Caki2 (cell line): Measurements from ENCODE around the gene UPF1. TPM values are rescaled to one million over a fixed set of nuclear protein-coding genes. Genes with fewer than 3 reads are reported as not detected.

Source experiments
- DNase-seq: peaks from one replicate; pipeline ENCODE4 v3.0.0-alpha.2; 2015; ENCODE audit warnings: low read depth
- in situ Hi-C: cut with HindIII; loops from 2 replicates; pipeline ENCODE4 v1.10.0; 2016; ENCODE audit warnings: low sequenced_read_pairs, low pct_unique_long_range_greater_than_20kb, mixed read lengths
- total RNA-seq: library from RNA; depleted of rRNA; stranded (reverse); fragments of >200 nt; shearing (Covaris generic); gene quantifications from 2 replicates; pipeline ENCODE4 v1.2.3, GENCODE V29; 2014; ENCODE audit warnings: low replicate concordance; rRNA removed

UPF1 gene
- total RNA-seq, result 70.9 and 71.8 TPM in 2 replicates

GRCh38 chr19:18831524-18832305, at the start of gene UPF1:
Gene UPF1 (plus strand): TSS chr19:18831959. CDS start chr19:18832210, 251 bp downstream.
- in situ Hi-C loops, result no loop called here
- DNase-seq, result peak; percentile 89

DNA sequence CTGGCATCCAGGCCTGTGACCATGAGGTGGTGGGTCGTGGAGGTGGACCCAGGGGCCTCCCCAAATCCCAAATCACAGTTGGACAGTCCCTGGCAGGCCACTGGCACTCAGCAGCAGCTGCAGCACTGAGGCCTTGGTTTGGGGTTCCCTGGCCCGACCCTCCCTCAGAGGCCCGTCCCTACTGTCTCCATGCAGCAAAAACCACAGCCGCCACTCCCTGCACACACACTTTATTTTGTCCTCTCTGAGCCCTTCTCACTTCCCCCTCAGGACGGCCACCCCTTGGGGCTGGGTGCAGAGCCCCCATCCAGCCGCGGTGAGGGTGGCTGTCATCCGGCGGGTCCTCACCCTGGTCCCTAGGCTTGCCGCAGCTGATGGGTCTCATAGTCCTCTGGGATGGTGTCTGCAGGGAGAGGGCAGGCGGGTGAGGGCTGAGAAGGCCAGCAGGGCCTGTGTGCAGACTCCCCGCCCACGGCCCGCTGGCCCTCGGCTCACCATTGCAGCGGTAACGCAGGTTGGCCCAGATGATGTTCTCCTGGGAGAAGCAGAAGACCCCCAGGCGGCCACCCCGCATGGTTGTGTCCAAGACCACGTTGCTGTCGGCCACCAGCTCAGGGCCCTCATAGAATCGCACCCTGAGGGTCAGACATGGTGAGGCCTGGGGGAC, 49.1 kb upstream of the UPF1 start:
- in situ Hi-C loops, result no loop called here
- no peak for DNase-seq

DNA sequence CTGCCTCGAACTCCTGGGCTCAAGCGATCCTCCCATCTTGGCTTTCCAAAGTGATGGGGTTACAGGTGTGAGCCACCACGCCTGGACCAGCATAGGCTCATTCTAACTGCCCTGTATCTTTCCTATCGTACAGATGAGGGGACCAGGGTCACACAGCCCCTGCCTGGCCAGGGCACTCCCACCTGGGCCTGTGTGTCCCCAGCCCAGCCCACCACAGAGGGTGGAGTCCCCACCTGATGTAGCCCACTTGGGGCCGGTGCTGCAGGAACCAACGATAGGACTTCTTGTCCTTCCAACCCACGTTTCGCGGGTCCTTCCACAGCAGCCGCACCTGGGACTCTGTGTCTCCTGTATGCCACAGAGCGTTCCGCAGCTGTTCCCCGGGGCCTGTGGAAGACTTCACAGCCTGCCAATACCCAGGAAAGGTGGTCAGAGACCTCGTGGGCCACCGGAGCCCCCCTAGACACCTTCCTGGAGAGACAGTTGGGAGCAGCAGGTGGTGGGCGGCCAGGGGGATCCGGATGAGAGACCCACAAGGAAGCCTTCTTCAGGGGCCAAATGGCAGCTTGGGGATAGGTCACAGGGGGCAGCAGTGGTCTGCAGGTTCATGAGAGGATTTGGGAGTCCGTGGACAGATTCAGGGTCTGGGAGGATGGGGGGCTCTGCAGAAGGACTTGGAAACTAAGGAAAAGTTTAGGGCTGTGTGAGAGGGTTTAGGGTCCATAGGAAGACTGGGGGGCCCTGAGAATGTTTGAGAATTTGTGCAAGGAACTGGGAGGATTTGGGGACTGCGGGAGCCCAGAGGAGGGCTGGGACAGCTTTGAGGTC, 47.6 kb upstream of the UPF1 start:
- DNase-seq, result no peak
- in situ Hi-C loops, result no loop called here

- DNase-seq, result peak; percentile 25
- in situ Hi-C loops, result no loop called here
Observed at GRCh38 chr19:18784786-18785120, 47.0 kb upstream of the UPF1 start.

GRCh38 chr19:18785179-18786124, 46.3 kb upstream of the UPF1 start:
- peak; percentile 56 for DNase-seq
- in situ Hi-C loops, result no loop called here

- in situ Hi-C loops, result no loop called here
- DNase-seq, result no peak
Observed at GRCh38 chr19:18788529-18789421, 43.0 kb upstream of the UPF1 start.

DNA sequence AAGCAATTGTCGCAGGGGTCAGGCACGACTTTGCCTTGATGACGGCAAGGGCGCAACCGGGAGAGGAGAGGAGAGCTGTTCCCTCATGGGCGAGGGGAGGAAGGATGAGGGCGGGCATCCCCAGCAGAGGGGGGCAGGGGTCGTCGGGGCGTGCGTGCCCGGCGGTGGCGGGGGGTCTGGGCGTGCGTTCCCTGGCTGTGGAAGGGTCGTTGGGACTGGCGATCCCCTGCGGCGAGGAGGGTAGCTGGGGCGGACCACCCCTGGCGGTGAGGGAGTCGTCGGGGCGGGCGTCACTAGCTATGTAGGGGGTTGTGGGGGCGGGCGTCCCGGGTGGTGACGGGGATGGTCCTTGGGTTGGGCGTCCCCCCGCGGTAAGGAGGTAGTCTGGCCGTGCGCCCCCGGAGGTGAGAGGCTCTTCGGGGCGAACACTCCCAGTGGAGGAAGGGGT, 42.3 kb upstream of the UPF1 start:
- no peak for DNase-seq
- in situ Hi-C loops, result no loop called here

DNA sequence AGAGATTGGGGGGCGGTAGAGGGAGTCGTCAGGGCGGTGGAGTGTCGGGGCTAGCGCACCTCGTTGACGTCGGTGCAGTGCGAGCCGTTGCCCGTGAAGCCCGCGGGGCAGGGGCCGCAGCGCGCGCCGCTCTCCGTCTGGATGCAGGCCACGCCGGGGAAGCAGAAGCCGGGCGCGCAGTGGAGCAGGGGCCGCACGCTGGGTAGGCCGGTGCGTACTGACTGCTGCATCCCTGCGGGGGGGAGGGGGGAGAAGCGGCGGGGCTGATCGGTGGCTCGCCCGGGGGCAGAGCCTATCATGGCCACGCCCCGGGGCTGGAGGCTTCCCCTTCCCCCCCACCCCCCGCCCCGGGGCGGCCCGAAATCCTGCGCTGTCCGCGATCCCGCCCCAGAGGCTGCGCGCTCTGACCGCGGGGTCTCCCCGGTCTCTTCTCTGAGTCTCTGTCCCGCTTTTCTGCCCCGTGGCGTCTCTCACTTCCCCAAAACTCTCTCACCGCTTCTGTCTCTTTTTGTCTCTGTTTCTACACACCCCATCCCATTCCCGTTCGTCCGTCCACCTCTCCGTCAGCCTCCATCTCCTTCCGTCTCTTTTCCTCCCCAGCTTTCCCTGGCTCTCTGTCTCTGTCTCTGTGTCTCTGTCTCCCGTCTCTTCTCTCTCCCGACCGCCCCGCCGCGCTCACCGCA, 41.7 kb upstream of the UPF1 start:
- in situ Hi-C loops, result no loop called here

GRCh38 chr19:18790566-18791314, 41.0 kb upstream of the UPF1 start, which contains the start of gene COMP:
Gene COMP (minus strand): TSS chr19:18791305. CDS start chr19:18791269, 36 bp downstream.
- in situ Hi-C loops, result no loop called here
- no peak for DNase-seq

More for the DNA sequence above, 41.7 kb upstream of the UPF1 start:
- DNase-seq, result no peak

DNA sequence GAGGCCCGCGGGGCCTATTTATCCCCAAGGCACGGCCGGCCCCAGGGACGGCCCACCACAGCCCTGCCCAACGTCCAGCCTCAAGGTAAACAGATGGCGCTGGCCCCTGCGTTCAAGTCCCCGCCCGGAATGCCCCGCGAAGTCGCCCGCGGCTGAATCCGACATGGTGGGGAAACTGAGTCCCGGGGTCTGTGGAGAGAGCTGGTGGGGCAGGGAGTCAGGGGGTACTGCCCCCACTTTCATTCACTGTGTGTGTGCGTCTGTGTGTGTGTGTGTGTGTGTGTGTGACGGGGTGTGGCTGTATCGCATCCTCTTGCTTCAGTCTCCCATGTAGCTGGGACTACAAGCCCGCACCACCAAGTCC, 40.5 kb upstream of the UPF1 start:
- in situ Hi-C loops, result no loop called here
- DNase-seq, result no peak

DNA sequence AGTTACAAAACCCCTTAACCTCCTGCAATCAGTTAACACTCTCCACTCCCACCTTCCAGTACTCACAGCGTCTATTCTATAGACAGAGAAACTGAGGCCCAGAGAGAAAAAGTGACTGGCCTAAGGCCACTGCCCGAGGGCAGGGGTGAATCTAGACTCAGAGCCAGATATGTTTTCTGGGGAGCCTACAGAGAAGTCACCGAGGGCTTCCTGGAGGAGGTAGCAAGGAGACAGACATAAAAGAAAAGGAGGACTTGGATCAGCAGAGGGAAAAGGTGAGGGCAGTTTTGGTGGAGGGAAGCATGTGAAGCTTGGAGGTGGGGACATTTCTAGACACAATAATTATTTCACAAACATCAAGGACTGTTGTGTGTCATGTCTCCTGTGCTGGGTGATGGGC, 39.1 kb upstream of the UPF1 start:
- in situ Hi-C loops, result no loop called here

DNA sequence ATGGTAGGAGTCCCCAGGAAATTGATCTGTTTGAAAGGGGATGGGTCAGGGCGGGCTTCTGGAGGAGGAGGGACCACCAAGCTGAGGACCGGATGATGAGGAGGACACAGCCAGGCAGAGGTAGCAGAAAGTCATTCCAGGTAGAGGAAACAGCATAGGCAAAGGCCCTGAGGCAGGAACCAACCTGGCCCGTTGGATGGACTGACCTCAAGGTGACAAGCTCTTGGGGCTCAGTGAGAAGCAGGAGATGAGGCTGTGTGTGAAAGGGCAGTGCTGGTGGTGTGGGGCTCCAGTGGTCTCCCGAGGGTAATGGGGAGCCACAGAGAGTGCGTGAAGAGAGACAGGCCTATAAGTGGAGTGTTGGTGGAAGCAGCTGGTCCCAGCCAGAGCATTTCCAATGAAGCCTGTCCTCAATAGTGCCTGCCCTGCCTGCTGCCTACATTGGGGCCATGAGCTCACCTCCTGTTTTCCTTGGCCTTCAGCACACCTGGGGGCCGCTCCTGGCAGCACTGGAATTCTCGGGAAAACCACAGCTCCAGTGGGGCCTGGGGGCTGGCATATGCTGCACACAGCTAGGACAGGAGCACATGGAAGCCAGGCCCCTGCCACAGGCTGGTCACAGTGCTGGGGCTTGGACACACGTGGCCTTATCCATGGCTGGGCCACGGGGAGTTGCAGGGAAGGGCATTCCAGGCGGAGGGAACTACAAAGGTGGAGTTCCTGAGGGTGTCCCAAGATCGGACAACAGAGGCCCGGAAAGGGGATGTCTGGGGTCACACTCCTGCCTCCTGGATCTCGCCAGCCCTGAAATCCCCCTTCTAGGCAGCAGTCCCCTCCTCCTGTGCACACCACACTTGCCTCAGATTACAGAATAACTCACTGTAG, 38.4 kb upstream of the UPF1 start:
- DNase-seq, result no peak
- in situ Hi-C loops, result no loop called here

More for the DNA sequence above, 39.1 kb upstream of the UPF1 start:
- DNase-seq, result no peak

DNA sequence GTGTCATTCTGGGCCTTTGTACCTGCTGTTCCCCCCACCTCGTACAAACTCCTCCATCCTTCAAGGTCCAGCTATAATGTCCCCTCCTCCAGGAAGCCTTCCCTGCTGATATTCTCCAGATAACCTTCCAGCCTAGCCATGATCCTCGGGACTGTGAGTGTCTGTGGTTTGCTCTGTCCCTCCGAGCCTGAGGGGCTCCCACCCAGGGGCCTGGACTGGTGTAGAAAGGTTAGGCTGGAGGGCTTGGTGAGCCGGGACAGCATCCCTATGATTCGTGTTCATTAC, 37.8 kb upstream of the UPF1 start:
- in situ Hi-C loops, result no loop called here
- DNase-seq, result no peak

DNA sequence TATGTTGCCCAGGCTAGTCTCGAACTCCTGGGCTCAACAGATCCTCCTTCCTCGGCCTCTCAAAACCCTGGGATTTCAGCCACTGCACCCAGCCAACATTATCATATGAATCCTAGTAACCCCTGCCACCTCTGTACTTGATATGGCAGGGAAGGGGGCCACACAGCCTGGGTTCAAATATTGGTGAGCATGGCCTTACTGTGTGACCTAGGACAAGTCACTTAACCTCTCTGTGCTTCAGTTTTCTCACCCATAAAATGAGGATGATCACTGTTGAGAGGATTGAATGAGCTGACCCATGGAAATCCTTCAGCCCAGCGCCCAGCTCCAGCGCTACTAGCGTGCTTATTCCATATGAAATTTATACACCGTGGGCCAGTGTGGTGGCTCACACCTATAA, 37.1 kb upstream of the UPF1 start:
- no peak for DNase-seq

DNA sequence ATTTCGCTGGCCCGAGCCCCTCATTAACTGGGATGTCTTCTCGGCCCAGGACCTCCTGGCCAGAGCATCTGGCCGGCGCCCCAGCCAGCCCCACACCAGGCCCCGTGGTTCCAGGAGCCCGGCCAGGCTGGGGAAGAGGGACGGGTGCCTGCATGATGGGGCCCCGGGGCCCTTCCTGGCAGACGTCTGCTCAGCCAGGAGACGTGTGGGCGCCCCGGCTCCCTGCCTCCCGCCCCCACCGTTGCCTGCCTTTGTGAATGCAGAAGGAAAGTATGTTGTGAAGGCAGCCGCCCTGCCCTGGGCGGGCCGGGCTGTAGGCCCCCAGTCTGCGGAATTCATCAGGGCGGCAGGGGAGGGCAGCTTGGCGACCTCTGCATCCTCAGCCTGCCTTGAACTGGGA, 36.2 kb upstream of the UPF1 start:
- in situ Hi-C loops, result no loop called here
- no peak for DNase-seq

More for the DNA sequence above, 37.1 kb upstream of the UPF1 start:
- in situ Hi-C loops, result no loop called here
